ENCODE data around the gene ERC2. TPM values are rescaled to one million over a fixed set of nuclear protein-coding genes. Genes with fewer than 3 reads are reported as not detected.

The ERC2 gene
- total RNA-seq, 2 donors from 2014 or later: 16.1 to 22.8 TPM

DNA sequence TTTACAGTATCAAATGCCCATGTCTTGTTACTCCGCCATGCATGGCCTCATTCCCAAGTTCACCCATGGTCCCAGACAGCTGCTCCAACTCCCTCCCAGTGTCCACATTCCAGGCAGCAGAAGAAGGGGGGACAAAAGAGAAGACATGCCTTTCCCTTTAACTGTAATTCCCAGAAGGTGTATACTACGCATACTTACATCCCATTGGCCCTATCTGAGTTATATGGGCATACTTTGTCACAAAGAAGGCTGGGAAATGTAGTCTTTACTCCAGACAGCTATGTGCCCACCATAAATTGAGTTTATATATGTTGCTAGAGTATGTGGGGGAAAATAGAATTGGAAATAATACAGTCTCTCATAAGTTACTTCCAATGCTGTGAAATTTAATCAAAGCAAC is 70.5 kb downstream of the ERC2 start:
- Histone ChIP-seq H3K4me1 (ENCODE audit: control insufficient read depth, insufficient read depth, low read length) (no peaks in the 10 kb centered on the region), H3K27me3 (ENCODE audit: control insufficient read depth, insufficient read depth, low read length, poor library complexity, severe bottlenecking) (no peaks in the 10 kb centered on the region), H3K36me3 (ENCODE audit: control insufficient read depth, insufficient read depth, low read length) (no peaks in the 10 kb centered on the region), H3K9ac (ENCODE audit: extremely low read depth, low read length, poor library complexity, severe bottlenecking) (no peak overlapping the region), H3K4me3 (ENCODE audit: low read length) (no peak overlapping the region), H3K27ac (ENCODE audit: low read depth, low read length) (no peak overlapping the region), H3K9me3 (ENCODE audit: control insufficient read depth, low read length) (no peaks in the 10 kb centered on the region)
- DNase-seq: no peak
- H3K9me3 Mint-ChIP-seq: peaks cover 11% of the 10 kb centered on the region
- H3K4me1 Mint-ChIP-seq: peaks cover 5% of the 10 kb centered on the region
- no peak overlapping the region for H3K27ac Mint-ChIP-seq
- H3K36me3 Mint-ChIP-seq (ENCODE audit: low read depth): peaks cover 8% of the 10 kb centered on the region
- H3K27me3 Mint-ChIP-seq (ENCODE audit: insufficient read depth): no peaks in the 10 kb centered on the region
- WGBS, 2 experiments (ENCODE audit: insufficient coverage in 1 of 2, insufficient read length in 1 of 2): 100% methylated on average over 1 to 2 of the region's 2 CpGs
- no peak for TF ChIP-seq CTCF (conservative IDR thresholded peaks at IDR 0.05)
- H3K4me3 Mint-ChIP-seq: no peak overlapping the region

DNA sequence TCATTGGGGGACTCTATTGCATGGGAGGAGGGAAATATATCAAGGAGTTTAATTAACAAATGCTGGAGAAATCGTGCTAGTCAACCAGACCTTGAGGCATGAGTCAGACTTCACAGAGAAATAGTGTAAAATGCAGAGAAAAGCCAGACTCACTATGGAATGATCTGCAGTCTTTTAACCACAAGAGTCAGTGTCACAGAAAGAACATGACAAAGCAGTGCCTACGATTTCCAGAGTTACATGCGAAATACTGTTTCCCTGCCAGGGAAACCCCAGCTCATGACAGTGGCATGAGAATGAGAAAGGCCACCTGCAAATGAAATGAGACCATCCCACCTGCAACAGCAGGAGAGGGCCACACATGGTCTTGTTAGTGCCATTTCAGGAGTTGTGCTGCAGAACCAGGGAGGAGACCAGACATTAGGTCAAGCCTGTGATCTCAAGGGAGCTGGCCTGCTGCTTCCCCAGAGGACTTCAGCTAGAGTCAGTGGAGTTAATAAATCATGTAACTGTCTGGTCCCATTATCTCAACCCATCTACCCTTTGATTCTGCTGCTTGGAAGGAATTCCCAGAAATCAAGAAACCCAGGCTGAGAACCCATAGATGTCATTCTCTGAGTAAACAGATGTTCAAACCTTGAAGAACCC is 79.0 kb downstream of the ERC2 start:
- Histone ChIP-seq H3K4me1 (ENCODE audit: control insufficient read depth, insufficient read depth, low read length) (no peaks in the 10 kb centered on the region), H3K9ac (ENCODE audit: extremely low read depth, low read length, poor library complexity, severe bottlenecking) (no peak overlapping the region), H3K9me3 (ENCODE audit: control insufficient read depth, low read length) (no peaks in the 10 kb centered on the region), H3K4me3 (ENCODE audit: low read length) (no peak overlapping the region), H3K36me3 (ENCODE audit: control insufficient read depth, insufficient read depth, low read length) (no peaks in the 10 kb centered on the region), H3K27ac (ENCODE audit: low read depth, low read length) (no peak overlapping the region), H3K27me3 (ENCODE audit: control insufficient read depth, insufficient read depth, low read length, poor library complexity, severe bottlenecking) (no peaks in the 10 kb centered on the region)
- no peak for TF ChIP-seq CTCF (conservative IDR thresholded peaks at IDR 0.05)
- Mint-ChIP-seq H3K36me3 (ENCODE audit: low read depth) (no peaks in the 10 kb centered on the region), H3K9me3 (no peaks in the 10 kb centered on the region), H3K27ac (no peak overlapping the region), H3K4me3 (no peak overlapping the region), H3K27me3 (ENCODE audit: insufficient read depth) (no peaks in the 10 kb centered on the region), H3K4me1 (no peaks in the 10 kb centered on the region)
- no peak for DNase-seq
- WGBS, 2 experiments (ENCODE audit: insufficient coverage in 1 of 2, insufficient read length in 1 of 2): 89 to 95% methylated on average over 2 to 3 of the region's 3 CpGs

DNA sequence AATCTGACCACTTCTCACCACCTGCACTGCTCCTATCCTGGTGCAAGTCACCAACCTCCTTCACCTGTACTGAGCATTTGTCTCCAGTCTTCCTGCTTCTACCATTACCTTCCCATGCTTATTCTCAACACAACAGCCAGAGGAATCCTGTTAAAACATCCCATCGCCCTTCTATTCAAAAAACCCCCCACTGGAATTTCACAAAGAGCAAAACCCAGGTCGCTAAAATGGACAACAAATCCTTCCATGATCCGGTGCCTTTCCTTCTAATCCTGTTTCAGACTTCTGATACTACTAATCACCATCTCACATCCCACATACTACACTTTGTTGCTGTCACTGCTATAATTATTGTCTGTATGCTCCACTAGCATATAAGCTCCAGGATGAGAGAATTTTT is 85.2 kb downstream of the ERC2 start:
- no peaks in the 10 kb centered on the region for H3K27me3 Mint-ChIP-seq (ENCODE audit: insufficient read depth)
- no peaks in the 10 kb centered on the region for H3K9me3 Mint-ChIP-seq
- Histone ChIP-seq H3K27me3 (ENCODE audit: control insufficient read depth, insufficient read depth, low read length, poor library complexity, severe bottlenecking) (no peaks in the 10 kb centered on the region), H3K4me1 (ENCODE audit: control insufficient read depth, insufficient read depth, low read length) (no peaks in the 10 kb centered on the region), H3K9me3 (ENCODE audit: control insufficient read depth, low read length) (no peaks in the 10 kb centered on the region), H3K27ac (ENCODE audit: low read depth, low read length) (no peak overlapping the region), H3K9ac (ENCODE audit: extremely low read depth, low read length, poor library complexity, severe bottlenecking) (no peak overlapping the region), H3K4me3 (ENCODE audit: low read length) (no peak overlapping the region), H3K36me3 (ENCODE audit: control insufficient read depth, insufficient read depth, low read length) (no peaks in the 10 kb centered on the region)
- no peak for DNase-seq
- H3K4me1 Mint-ChIP-seq: no peaks in the 10 kb centered on the region
- H3K27ac Mint-ChIP-seq: no peak overlapping the region
- no peak overlapping the region for H3K4me3 Mint-ChIP-seq
- TF ChIP-seq CTCF (conservative IDR thresholded peaks at IDR 0.05): no peak
- WGBS, 2 experiments (ENCODE audit: insufficient coverage in 1 of 2, insufficient read length in 1 of 2): 80 to 90% methylated on average over 3 of the region's 3 CpGs
- H3K36me3 Mint-ChIP-seq (ENCODE audit: low read depth): no peaks in the 10 kb centered on the region
